H1 (cell line): Measurements from ENCODE around the gene SLC27A2. TPM values are rescaled to one million over a fixed set of nuclear protein-coding genes. Genes with fewer than 3 reads are reported as not detected.

Experiments used
- CTCF ChIA-PET: fragments of 300-600 bp; sonication (Branson Sonifier 250); formaldehyde crosslinking; loops from one replicate; lab custom pipeline; 2021; ENCODE audit not compliant: partially characterized antibody; lab: Charles Lee
- POLR2A ChIA-PET: fragments of 300-600 bp; sonication (Branson Sonifier 250); formaldehyde crosslinking; loops from one replicate; lab custom pipeline; 2021; ENCODE audit warnings: inconsistent platforms; ENCODE audit not compliant: partially characterized antibody; lab: Charles Lee
- DNase-seq, 2 experiments: peaks; one replicate each; pipeline versions ENCODE4 v3.0.0 to v3.0.0-alpha.2; 2010 to 2022; ENCODE audit warnings: low spot score in 2 of 2, low read depth in 1 of 2, mixed read lengths in 1 of 2
- FAIRE-seq: peaks from 2 replicates; lab custom pipeline; 2011; peaks lifted over from hg19 to GRCh38; lab: Jason Lieb, UNC
- H2AFZ ChIP-seq: 2 replicates; pipeline ENCODE4 v1.8.1; 2012; ENCODE audit warnings: low read length, inconsistent platforms
- H2AK5ac ChIP-seq: 2 replicates; pipeline ENCODE4 v1.6.1; 2013; ENCODE audit warnings: low read depth, low read length
- H2BK120ac ChIP-seq: replicated peaks from 2 replicates; pipeline ENCODE3; 2013; ENCODE audit warnings: low read depth, low read length, inconsistent platforms
- H2BK12ac ChIP-seq: 2 replicates; pipeline ENCODE4 v1.6.1; 2013; ENCODE audit warnings: low read depth, low read length
- H2BK15ac ChIP-seq: 2 replicates; pipeline ENCODE4 v1.6.1; 2013; ENCODE audit warnings: low read length
- H2BK20ac ChIP-seq: 2 replicates; pipeline ENCODE4 v1.6.1; 2013; ENCODE audit warnings: low read length
- H2BK5ac ChIP-seq: 2 replicates; pipeline ENCODE4 v1.6.1; 2013; ENCODE audit warnings: low read depth, low read length
- H3K14ac ChIP-seq: 2 replicates; pipeline ENCODE4 v1.6.1; 2013; ENCODE audit warnings: inconsistent platforms; ENCODE audit not compliant: insufficient read length
- H3K18ac ChIP-seq: 2 replicates; pipeline ENCODE4 v1.6.1; 2013; ENCODE audit warnings: low read length; ENCODE audit errors: extremely low read depth
- H3K23ac ChIP-seq: 2 replicates; pipeline ENCODE4 v1.6.1; 2013; ENCODE audit warnings: inconsistent platforms; ENCODE audit not compliant: insufficient read length
- H3K23me2 ChIP-seq: 2 replicates; pipeline ENCODE4 v1.6.1; 2013; ENCODE audit warnings: low read depth, low read length
- H3K27ac ChIP-seq: 2 replicates; pipeline ENCODE4 v1.6.1; 2011; ENCODE audit warnings: low read depth, low read length, inconsistent platforms
- H3K27me3 ChIP-seq, 4 experiments: replicated peaks in 1 of 4; 1 replicate in 1 of 4; 2 replicates in 3 of 4; pipeline versions ENCODE4 v1.6.1 to v1.8.1; 2011 to 2013; ENCODE audit warnings: low read length in 3 of 4, mild to moderate bottlenecking in 3 of 4, inconsistent platforms in 2 of 4, mixed read lengths in 2 of 4, moderate library complexity in 1 of 4; ENCODE audit not compliant: control insufficient read depth in 3 of 4, insufficient read depth in 3 of 4; ENCODE audit errors: extremely low read depth in 1 of 4
- H3K36me3 ChIP-seq, 4 experiments: 2 replicates each; pipeline versions ENCODE4 v1.6.1 to v1.8.1; 2011 to 2013; ENCODE audit warnings: mild to moderate bottlenecking in 4 of 4, low read length in 3 of 4, moderate library complexity in 2 of 4, control low read depth in 1 of 4, inconsistent platforms in 1 of 4; ENCODE audit not compliant: insufficient read depth in 4 of 4, control insufficient read depth in 2 of 4
- H3K4ac ChIP-seq: replicated peaks from 2 replicates; pipeline ENCODE3; 2013; ENCODE audit warnings: low read length, low read depth, mixed read lengths, inconsistent platforms; ENCODE audit not compliant: insufficient read length
- H3K4me1 ChIP-seq, 4 experiments: replicated peaks in 1 of 4; 1 replicate in 1 of 4; 2 replicates in 3 of 4; pipeline versions ENCODE4 v1.6.1 to v1.8.1; 2011 to 2013; ENCODE audit warnings: low read length in 3 of 4, inconsistent platforms in 2 of 4, mixed read lengths in 1 of 4; ENCODE audit not compliant: insufficient read depth in 4 of 4, control insufficient read depth in 3 of 4
- H3K4me2 ChIP-seq, 2 experiments: 2 replicates each; pipeline versions ENCODE4 v1.6.1 to v1.8.1; 2011 to 2013; ENCODE audit warnings: low read depth in 2 of 2, low read length in 2 of 2, control low read depth in 1 of 2, inconsistent platforms in 1 of 2, mild to moderate bottlenecking in 1 of 2; ENCODE audit not compliant: insufficient read depth in 1 of 2
- H3K4me3 ChIP-seq, 4 experiments: fragments of 200-600, 300-600 bp in 1 of 4; sonication (generic), shearing (Covaris generic), sonication (Bioruptor Twin) in 1 of 4; 2 replicates each; pipeline versions ENCODE4 v1.5.1 to v1.8.1; 2011 to 2016; ENCODE audit warnings: low read length in 4 of 4, low read depth in 3 of 4, control low read depth in 2 of 4, inconsistent platforms in 2 of 4, mild to moderate bottlenecking in 2 of 4, mixed read lengths in 1 of 4, moderate library complexity in 1 of 4; ENCODE audit not compliant: insufficient read depth in 2 of 4; ENCODE audit errors: extremely low read depth in 1 of 4
- H3K56ac ChIP-seq: replicated peaks from 2 replicates; pipeline ENCODE3; 2013; ENCODE audit warnings: low read depth, mild to moderate bottlenecking, mixed read lengths, low read length, inconsistent platforms; ENCODE audit not compliant: insufficient read length
- H3K79me1 ChIP-seq: 2 replicates; pipeline ENCODE4 v1.6.1; 2013; ENCODE audit warnings: low read depth, low read length, control low read depth
- H3K79me2 ChIP-seq, 2 experiments: 2 replicates each; pipeline versions ENCODE4 v1.6.1 to v1.8.1; 2012 to 2013; ENCODE audit warnings: low read length in 2 of 2, mild to moderate bottlenecking in 2 of 2, inconsistent platforms in 1 of 2; ENCODE audit not compliant: insufficient read depth in 2 of 2, control insufficient read depth in 1 of 2
- H3K9ac ChIP-seq, 4 experiments: replicated peaks in 1 of 4; 1 replicate in 1 of 4; 2 replicates in 3 of 4; pipeline versions ENCODE4 v1.6.1 to v1.8.1; 2011 to 2013; ENCODE audit warnings: low read depth in 3 of 4, low read length in 3 of 4, control low read depth in 2 of 4, mild to moderate bottlenecking in 2 of 4, moderate library complexity in 2 of 4, inconsistent platforms in 1 of 4; ENCODE audit errors: extremely low read depth in 1 of 4
- H3K9me3 ChIP-seq, 2 experiments: 2 replicates each; pipeline versions ENCODE4 v1.6.1 to v1.8.1; 2012 to 2013; ENCODE audit warnings: mild to moderate bottlenecking in 2 of 2, moderate library complexity in 2 of 2, control low read depth in 1 of 2, inconsistent platforms in 1 of 2, low read depth in 1 of 2, low read length in 1 of 2, mixed read lengths in 1 of 2; ENCODE audit not compliant: insufficient read depth in 2 of 2
- H4K20me1 ChIP-seq, 2 experiments: replicated peaks in 1 of 2; 2 replicates each; pipeline versions ENCODE3 to v1.8.1; 2011 to 2013; ENCODE audit warnings: inconsistent platforms in 2 of 2, low read length in 2 of 2, mild to moderate bottlenecking in 1 of 2; ENCODE audit not compliant: insufficient read depth in 2 of 2, control insufficient read depth in 1 of 2
- H4K5ac ChIP-seq: 2 replicates; pipeline ENCODE4 v1.6.1; 2013; ENCODE audit warnings: low read length, low read depth, mixed read lengths, inconsistent platforms; ENCODE audit not compliant: insufficient read length
- H4K8ac ChIP-seq: 2 replicates; pipeline ENCODE4 v1.8.0; 2013; ENCODE audit warnings: mild to moderate bottlenecking, moderate library complexity, low read length, inconsistent platforms; ENCODE audit not compliant: insufficient read depth; ENCODE audit errors: extremely low read depth
- H4K91ac ChIP-seq: replicated peaks from 2 replicates; pipeline ENCODE3; 2013; ENCODE audit warnings: low read length, mixed read lengths, inconsistent platforms; ENCODE audit not compliant: insufficient read length
- CBX8 ChIP-seq: fragments of 300-800, 300-1000 bp; sonication (generic); IDR thresholded peaks from 2 replicates; pipeline ENCODE4 v1.7.1; 2016; ENCODE audit warnings: low read depth, low read length, borderline replicate concordance
- FOSL1 ChIP-seq: IDR thresholded peaks from 2 replicates; pipeline ENCODE4 v1.6.1; 2011; ENCODE audit warnings: mild to moderate bottlenecking, low read depth, low read length, moderate library complexity; ENCODE audit not compliant: insufficient read depth
- HDAC2 ChIP-seq, 2 experiments: fragments of 300-600 bp in 1 of 2; sonication (generic) in 1 of 2; IDR thresholded peaks; 2 replicates each; pipeline ENCODE4 v1.6.1; 2011 to 2012; ENCODE audit warnings: low read depth in 2 of 2, low read length in 2 of 2, mild to moderate bottlenecking in 2 of 2, moderate library complexity in 2 of 2, borderline replicate concordance in 1 of 2, inconsistent platforms in 1 of 2
- KDM1A ChIP-seq: fragments of 200-600, 300-600 bp; sonication (generic); IDR thresholded peaks from 2 replicates; pipeline ENCODE4 v1.7.1; 2016; ENCODE audit warnings: mild to moderate bottlenecking, low read length, borderline replicate concordance
- PHF8 ChIP-seq: fragments of 200-600 bp; sonication (generic); conservative IDR thresholded peaks from 2 replicates; pipeline ENCODE4 v1.7.1; 2012; ENCODE audit warnings: low read depth, mild to moderate bottlenecking, inconsistent platforms, low read length, moderate library complexity
- POLR2A ChIP-seq, 2 experiments: IDR thresholded peaks; 1 replicate in 1 of 2; 2 replicates in 1 of 2; pipeline ENCODE4 v1.6.1; 2011; ENCODE audit warnings: low read depth in 2 of 2, low read length in 2 of 2, mild to moderate bottlenecking in 2 of 2; ENCODE audit errors: control extremely low read depth in 1 of 2
- POLR2AphosphoS5 ChIP-seq: IDR thresholded peaks from 2 replicates; pipeline ENCODE4 v1.6.1; 2011; ENCODE audit warnings: low read depth, low read length
- RAD21 ChIP-seq, 2 experiments: IDR thresholded peaks in 1 of 2; conservative IDR thresholded peaks in 1 of 2; 2 replicates each; pipeline ENCODE4 v1.6.1; 2011; ENCODE audit warnings: low read depth in 2 of 2, low read length in 2 of 2, improper control_type of control experiment in 1 of 2, inconsistent platforms in 1 of 2, mild to moderate bottlenecking in 1 of 2, moderate library complexity in 1 of 2
- SIRT6 ChIP-seq: IDR thresholded peaks from one replicate; pipeline ENCODE4 v1.7.1; 2012; ENCODE audit warnings: low read length, inconsistent platforms
- SP2 ChIP-seq: IDR thresholded peaks from 2 replicates; pipeline ENCODE4 v1.6.1; 2012; ENCODE audit warnings: mild to moderate bottlenecking, low read length, inconsistent platforms
- WGBS, 2 experiments: shearing (Covaris generic) in 1 of 2; methylation state at CpG; one replicate each; pipeline versions ENCODE4 v1.1.6 to v1.1.7; 2013 to 2015; ENCODE audit warnings: low lambda C conversion rate in 2 of 2, mixed read lengths in 2 of 2, inconsistent platforms in 1 of 2, low coverage in 1 of 2, missing lambda C conversion rate in 1 of 2; ENCODE audit not compliant: insufficient replicate concordance in 2 of 2, insufficient coverage in 1 of 2, insufficient read length in 1 of 2; ENCODE audit errors: extremely low coverage in 1 of 2, missing lambda C conversion rate in 1 of 2; 5-methylcytosine and 5-hydroxymethylcytosine counted together
- polyA plus RNA-seq, 7 experiments: library from polyadenylated mRNA; depleted of rRNA in 3 of 7; stranded (reverse) in 5 of 7; unstranded in 2 of 7; fragments of >200 nt in 5 of 7; fragments of 200-250 nt in 2 of 7; gene quantifications; 1 replicate in 5 of 7; 2 replicates in 1 of 7; 4 replicates in 1 of 7; pipeline versions ENCODE4 v1.2.1 to v1.2.3, GENCODE V29; 2011 to 2013; ENCODE audit warnings: missing spikeins in 2 of 7, mixed read lengths in 2 of 7
- total RNA-seq: library from RNA; stranded (reverse); fragmentation: NEBNext Ultra II Directional; extraction: Animal tissue kit (Norgen Biotek cat#: 25700); gene quantifications from 2 replicates; pipeline ENCODE4 v1.2.1, GENCODE V29; 2021
- TF ChIP-seq, protein P1 (sequence below): IDR thresholded peaks from 2 replicates; pipeline ENCODE4 v1.6.1; 2011; ENCODE audit warnings: low read length, improper control_type of control experiment
- TF ChIP-seq, protein P2 (sequence below): IDR thresholded peaks from 2 replicates; pipeline ENCODE4 v1.6.1; 2012; ENCODE audit warnings: inconsistent platforms

The SLC27A2 gene
- total and polyA plus RNA-seq, 2 of the 8 experiments (the other 6 are each of a cell fraction or from before 2014, with no cell fraction given), result 5.6 to 5.8 TPM

DNA sequence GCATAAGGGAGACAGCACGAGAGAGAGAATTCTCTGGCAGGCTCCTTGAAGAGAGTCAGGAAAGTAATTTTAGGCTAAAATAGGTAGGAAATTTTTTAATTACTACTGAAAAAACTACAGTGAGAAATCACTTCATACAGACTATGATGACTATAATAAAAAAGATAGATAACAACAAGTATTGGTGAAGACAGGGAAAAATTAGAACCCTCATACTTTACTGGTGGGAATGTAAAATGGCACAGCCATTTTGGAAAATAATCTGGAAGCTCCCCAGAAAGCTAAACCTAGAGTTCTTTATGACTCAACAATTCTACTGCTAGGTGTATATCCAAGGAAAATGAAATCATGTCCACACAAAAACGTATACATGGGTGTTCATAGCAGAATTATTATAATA, 85.6 kb downstream of the SLC27A2 start:
- H4K8ac ChIP-seq, result no peak overlapping the region
- no peak overlapping the region for H3K4me2 ChIP-seq
- ChIA-PET POLR2A (no interaction called here), CTCF (no interaction called here)
- H2BK15ac ChIP-seq, result no peak overlapping the region
- no peaks in the 10 kb centered on the region for H3K36me3 ChIP-seq
- no peak for DNase-seq
- H3K23ac ChIP-seq, result no peak overlapping the region
- no peak overlapping the region for H3K56ac ChIP-seq
- H3K27me3 ChIP-seq, result no peaks in the 10 kb centered on the region
- no peak overlapping the region for H3K27ac ChIP-seq
- no peak overlapping the region for H3K4ac ChIP-seq
- H2BK5ac ChIP-seq, result no peak overlapping the region
- H3K4me1 ChIP-seq, result peaks cover 0 to 4% (median 1%) of the 10 kb centered on the region in 4 experiments; a peak in 3 of 7 replicates
- FAIRE-seq, result no peak
- no peak overlapping the region for H3K18ac ChIP-seq
- H3K9me3 ChIP-seq, result no peaks in the 10 kb centered on the region
- H4K20me1 ChIP-seq, result no peaks in the 10 kb centered on the region
- no peak overlapping the region for H3K9ac ChIP-seq
- no peak overlapping the region for H2BK120ac ChIP-seq
- H2BK20ac ChIP-seq, result no peak overlapping the region
- no peak overlapping the region for H2BK12ac ChIP-seq
- H3K79me1 ChIP-seq, result no peaks in the 10 kb centered on the region
- no peak overlapping the region for H3K14ac ChIP-seq
- no peak overlapping the region for H3K4me3 ChIP-seq
- H4K91ac ChIP-seq, result no peak overlapping the region
- no peaks in the 10 kb centered on the region for H3K79me2 ChIP-seq
- H2AK5ac ChIP-seq, result no peak overlapping the region
- no peak overlapping the region for H4K5ac ChIP-seq
- 84% methylated on average over 2 of the region's 2 CpGs; no CpG with 5 or more reads in 1 of the 2 experiments for WGBS, 2 experiments
- no peak overlapping the region for H2AFZ ChIP-seq
- H3K23me2 ChIP-seq, result no peaks in the 10 kb centered on the region
- TF ChIP-seq CBX8, result no peak
- TF ChIP-seq SP2, result no peak
- TF ChIP-seq POLR2AphosphoS5, result no peak
- TF ChIP-seq FOSL1, result no peak
- no peak for TF ChIP-seq RAD21 (IDR thresholded peaks at IDR 0.05 in 1 of 2, conservative IDR thresholded peaks at IDR 0.05 in 1 of 2; ENCODE audit: low read depth in 2 of 2, low read length in 2 of 2)
- no peak for TF ChIP-seq POLR2A (IDR thresholded peaks at IDR 0.05; ENCODE audit: control extremely low read depth in 1 of 2, low read depth in 2 of 2, low read length in 2 of 2)
- TF ChIP-seq, protein P1, sequence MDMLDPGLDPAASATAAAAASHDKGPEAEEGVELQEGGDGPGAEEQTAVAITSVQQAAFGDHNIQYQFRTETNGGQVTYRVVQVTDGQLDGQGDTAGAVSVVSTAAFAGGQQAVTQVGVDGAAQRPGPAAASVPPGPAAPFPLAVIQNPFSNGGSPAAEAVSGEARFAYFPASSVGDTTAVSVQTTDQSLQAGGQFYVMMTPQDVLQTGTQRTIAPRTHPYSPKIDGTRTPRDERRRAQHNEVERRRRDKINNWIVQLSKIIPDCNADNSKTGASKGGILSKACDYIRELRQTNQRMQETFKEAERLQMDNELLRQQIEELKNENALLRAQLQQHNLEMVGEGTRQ, result no peak
- TF ChIP-seq KDM1A, result no peak
- TF ChIP-seq, protein P2, sequence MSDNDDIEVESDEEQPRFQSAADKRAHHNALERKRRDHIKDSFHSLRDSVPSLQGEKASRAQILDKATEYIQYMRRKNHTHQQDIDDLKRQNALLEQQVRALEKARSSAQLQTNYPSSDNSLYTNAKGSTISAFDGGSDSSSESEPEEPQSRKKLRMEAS, result no peak
- TF ChIP-seq HDAC2 (IDR thresholded peaks at IDR 0.05; ENCODE audit: borderline replicate concordance in 1 of 2, low read depth in 2 of 2, low read length in 2 of 2), result no peak
- no peak for TF ChIP-seq PHF8
- TF ChIP-seq SIRT6, result no peak
